GM19240 (cell line): ENCODE results near the gene S100Z.
A peak's percentile ranks its signal among the peaks of the same experiment; 100 is the strongest.
"Not testable (repeated sequence)": the region's sequence is repeated elsewhere in the genome, so short reads cannot be mapped to it uniquely, and the experiment has no call there.

Experiments used
- DNase-seq: peaks from one replicate; pipeline ENCODE4 v3.0.0; 2011; ENCODE audit warnings: low spot score; ENCODE audit not compliant: insufficient read length

S100Z gene

GRCh38 chr5:76867827-76868693 lies 18.2 kb downstream of the S100Z start:
- DNase-seq: peak; percentile 56

- no peak for DNase-seq
Measured at GRCh38 chr5:76870046-76870445, 20.2 kb downstream of the S100Z start.

GRCh38 chr5:76874088-76874581 lies 24.3 kb downstream of the S100Z start:
- DNase-seq: no peak

GRCh38 chr5:76888733-76889300 lies 39.0 kb downstream of the S100Z start:
- DNase-seq: no peak

- no peak for DNase-seq
Measured at GRCh38 chr5:76893294-76893693, 43.5 kb downstream of the S100Z start.

- no peak for DNase-seq
Measured at GRCh38 chr5:76896196-76896595, 46.4 kb downstream of the S100Z start.

- no peak for DNase-seq
Measured at GRCh38 chr5:76901522-76901921, 51.7 kb downstream of the S100Z start.

GRCh38 chr5:76908166-76908565 lies 58.4 kb downstream of the S100Z start:
- DNase-seq: no peak

- not testable (repeated sequence) for DNase-seq
Measured at GRCh38 chr5:76910344-76910933, 60.6 kb downstream of the S100Z start.

GRCh38 chr5:76914671-76915070 lies 64.9 kb downstream of the S100Z start:
- DNase-seq: not testable (repeated sequence)

GRCh38 chr5:76918539-76918938 lies 68.7 kb downstream of the S100Z start:
- no peak for DNase-seq

- DNase-seq: no peak
Measured at GRCh38 chr5:76920491-76920890, 70.7 kb downstream of the S100Z start.

GRCh38 chr5:76926329-76927105 lies 76.7 kb downstream of the S100Z start:
- no peak for DNase-seq

- no peak for DNase-seq
Measured at GRCh38 chr5:76927961-76928360, 78.1 kb downstream of the S100Z start.

GRCh38 chr5:76930083-76930482 lies 80.3 kb downstream of the S100Z start:
- DNase-seq: no peak

- no peak for DNase-seq
Measured at GRCh38 chr5:76938177-76938576, 88.4 kb downstream of the S100Z start.

GRCh38 chr5:76941000-76941399 lies 91.2 kb downstream of the S100Z start:
- DNase-seq: no peak

- no peak for DNase-seq
Measured at GRCh38 chr5:76941442-76941841, 91.6 kb downstream of the S100Z start.

GRCh38 chr5:76942581-76942980 lies 92.8 kb downstream of the S100Z start:
- no peak for DNase-seq

GRCh38 chr5:76943006-76943405 lies 93.2 kb downstream of the S100Z start:
- DNase-seq: no peak

- no peak for DNase-seq
Measured at GRCh38 chr5:76944638-76945037, 94.8 kb downstream of the S100Z start.

GRCh38 chr5:76945238-76945637 lies 95.4 kb downstream of the S100Z start:
- not testable (repeated sequence) for DNase-seq
